PC-3 (cell line): Measurements from ENCODE around the gene FZR1. TPM values are rescaled to one million over a fixed set of nuclear protein-coding genes. Genes with fewer than 3 reads are reported as not detected.

Source experiments
- ATAC-seq: fragments of 200-7000 bp; cut with Tn5 transposase; 2 replicates; pipeline ENCODE4 v1.9.1; 2020; ENCODE audit warnings: mild to moderate bottlenecking, moderate library complexity
- BruUV-seq: library from RNA; stranded (reverse); fragments of 400-500 nt; replicated peaks from 2 replicates; lab custom pipeline; 2021; lab: Mats Ljungman, UMichigan
- CTCF ChIA-PET: fragments of 300-600 bp; sonication (Branson Sonifier 250); formaldehyde crosslinking; loops from one replicate; lab custom pipeline; 2022; ENCODE audit warnings: antibody characterized with exemption; lab: Charles Lee
- POLR2A ChIA-PET: fragments of 300-600 bp; sonication (Branson Sonifier 250); formaldehyde crosslinking; loops from one replicate; lab custom pipeline; 2022; ENCODE audit warnings: antibody characterized with exemption; ENCODE audit not compliant: unreplicated experiment; lab: Charles Lee
- DNase-seq: peaks from one replicate; pipeline ENCODE4 v3.0.0-alpha.2; 2015
- H2AFZ ChIP-seq: fragments of 300-600 bp; sonication (generic); 2 replicates; pipeline ENCODE4 v1.6.0; 2016; ENCODE audit warnings: antibody characterized with exemption, low read length
- H3F3A ChIP-seq: fragments of 300-600 bp; sonication (generic); one replicate; pipeline ENCODE4 v1.6.0; 2017; ENCODE audit warnings: antibody characterized with exemption, low read length, control low read depth, mild to moderate bottlenecking; ENCODE audit not compliant: unreplicated experiment
- H3K27ac ChIP-seq: fragments of 300-600 bp; sonication (generic); 2 replicates; pipeline ENCODE4 v1.5.1; 2016; ENCODE audit warnings: mild to moderate bottlenecking, low read length
- H3K27me3 ChIP-seq: fragments of 300-600 bp; sonication (generic); 2 replicates; pipeline ENCODE4 v1.6.1; 2016; ENCODE audit warnings: low read length, mixed read lengths
- H3K36me3 ChIP-seq: fragments of 300-600 bp; sonication (generic); 2 replicates; pipeline ENCODE4 v1.6.1; 2016; ENCODE audit warnings: low read depth, mixed run types, low read length, mixed read lengths
- H3K4me1 ChIP-seq: fragments of 300-600 bp; sonication (generic); 2 replicates; pipeline ENCODE4 v1.5.1; 2016; ENCODE audit warnings: low read length; ENCODE audit not compliant: insufficient read depth
- H3K4me2 ChIP-seq: fragments of 300-600 bp; sonication (generic); 2 replicates; pipeline ENCODE4 v1.6.0; 2016; ENCODE audit warnings: low read length
- H3K4me3 ChIP-seq: fragments of 300-600 bp; sonication (generic); 2 replicates; pipeline ENCODE4 v1.5.1; 2016; ENCODE audit warnings: mild to moderate bottlenecking, low read length, mixed read lengths
- H3K79me2 ChIP-seq: fragments of 300-600 bp; sonication (generic); 2 replicates; pipeline ENCODE4 v1.6.1; 2017; ENCODE audit warnings: low read length, mixed read lengths
- H3K9ac ChIP-seq: fragments of 300-600 bp; sonication (generic); 2 replicates; pipeline ENCODE4 v1.6.0; 2016; ENCODE audit warnings: mild to moderate bottlenecking, low read length
- H3K9me2 ChIP-seq: fragments of 300-600 bp; sonication (generic); replicated peaks from 2 replicates; pipeline ENCODE4 v1.6.1; 2016; ENCODE audit warnings: mixed run types, low read length, mixed read lengths
- H3K9me3 ChIP-seq: fragments of 300-600 bp; sonication (generic); 2 replicates; pipeline ENCODE4 v1.6.1; 2016; ENCODE audit warnings: low read length, mixed read lengths
- H4K20me1 ChIP-seq: fragments of 300-600 bp; sonication (generic); 2 replicates; pipeline ENCODE4 v1.6.1; 2016; ENCODE audit warnings: low read length, mixed read lengths
- EZH2 ChIP-seq: fragments of 300-600 bp; sonication (generic); IDR thresholded peaks from one replicate; pipeline ENCODE4 v1.6.1; 2017; ENCODE audit warnings: antibody characterized with exemption, mild to moderate bottlenecking, low read length; ENCODE audit not compliant: unreplicated experiment
- EZH2phosphoT487 ChIP-seq: fragments of 300-600 bp; sonication (generic); IDR thresholded peaks from 2 replicates; pipeline ENCODE4 v1.6.1; 2018; ENCODE audit warnings: mild to moderate bottlenecking, antibody characterized with exemption, low read length, borderline replicate concordance
- intact Hi-C: fragments of 100-400 bp; cut with micrococcal nuclease; formaldehyde crosslinking; loops from 2 replicates; pipeline ENCODE4 v1.9.0; 2023
- total RNA-seq: library from RNA; depleted of rRNA; stranded (reverse); fragments of >200 nt; gene quantifications from 2 replicates; pipeline ENCODE4 v1.2.3, GENCODE V29; 2014
- TF ChIP-seq, protein P1 (sequence below): fragments of 300-600 bp; sonication (generic); conservative IDR thresholded peaks from 2 replicates; pipeline ENCODE4 v1.5.1; 2017; ENCODE audit warnings: antibody characterized with exemption, low read depth, mild to moderate bottlenecking, low read length

The FZR1 gene
- total RNA-seq, 1 experiment from 2014 or later: 53.6 TPM

DNA sequence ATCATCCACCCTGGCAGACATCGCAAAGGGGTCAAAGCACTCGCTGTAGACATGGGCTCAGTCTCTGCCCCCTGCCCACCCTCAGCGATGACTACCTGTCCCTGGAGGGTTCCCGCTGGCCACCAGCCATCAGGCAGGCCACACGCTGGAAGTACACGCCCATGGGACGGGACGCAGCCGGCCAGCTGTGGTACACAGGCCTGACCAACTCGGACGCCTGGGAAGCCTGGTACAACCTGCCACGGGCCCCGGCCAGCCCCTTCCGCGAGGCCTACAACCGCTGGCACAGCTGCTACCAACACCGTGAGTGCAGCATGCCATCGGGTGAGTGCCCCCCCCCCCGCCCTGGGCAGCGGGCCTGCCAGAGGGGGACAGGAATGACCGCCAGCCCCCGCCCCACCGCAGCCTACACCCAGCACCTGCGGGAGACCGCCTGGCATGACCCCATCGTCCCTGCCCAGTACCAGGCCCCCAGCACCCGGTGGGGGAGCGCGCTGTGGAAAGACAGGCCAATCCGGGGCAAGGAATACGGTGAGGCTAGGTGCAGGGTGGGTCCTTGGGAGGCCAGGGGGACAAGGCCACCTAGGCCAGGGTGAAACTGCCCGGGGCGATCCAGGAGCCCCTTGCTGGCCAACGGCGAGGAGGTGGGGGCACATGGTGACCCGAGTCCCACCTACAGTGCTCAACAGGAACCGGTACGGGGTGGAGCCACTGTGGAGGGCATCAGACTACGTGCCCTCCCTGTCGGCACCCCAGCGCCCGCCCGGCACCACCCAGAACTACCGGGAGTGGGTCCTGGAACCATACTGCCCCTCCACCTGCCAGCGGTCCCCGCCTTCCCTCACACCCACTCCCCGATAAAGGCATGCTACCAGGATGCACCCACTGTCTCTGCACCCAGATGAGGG, 37.3 kb downstream of the FZR1 start:
- Histone ChIP-seq H3K36me3 (0 out of 2 replicates have a peak, but pooled peaks cover 6% of the 10 kb centered on the region), H2AFZ (no peak overlapping the region), H3K27me3 (no peaks in the 10 kb centered on the region), H3K9me2 (no peaks in the 10 kb centered on the region), H3K79me2 (no peaks in the 10 kb centered on the region), H3F3A (no peaks in the 10 kb centered on the region), H3K4me3 (no peak overlapping the region), H3K9ac (no peak overlapping the region), H3K9me3 (no peaks in the 10 kb centered on the region), H3K4me2 (no peak overlapping the region), H4K20me1 (no peaks in the 10 kb centered on the region), H3K27ac (no peak overlapping the region), H3K4me1 (no peaks in the 10 kb centered on the region)
- TF ChIP-seq, protein P1, sequence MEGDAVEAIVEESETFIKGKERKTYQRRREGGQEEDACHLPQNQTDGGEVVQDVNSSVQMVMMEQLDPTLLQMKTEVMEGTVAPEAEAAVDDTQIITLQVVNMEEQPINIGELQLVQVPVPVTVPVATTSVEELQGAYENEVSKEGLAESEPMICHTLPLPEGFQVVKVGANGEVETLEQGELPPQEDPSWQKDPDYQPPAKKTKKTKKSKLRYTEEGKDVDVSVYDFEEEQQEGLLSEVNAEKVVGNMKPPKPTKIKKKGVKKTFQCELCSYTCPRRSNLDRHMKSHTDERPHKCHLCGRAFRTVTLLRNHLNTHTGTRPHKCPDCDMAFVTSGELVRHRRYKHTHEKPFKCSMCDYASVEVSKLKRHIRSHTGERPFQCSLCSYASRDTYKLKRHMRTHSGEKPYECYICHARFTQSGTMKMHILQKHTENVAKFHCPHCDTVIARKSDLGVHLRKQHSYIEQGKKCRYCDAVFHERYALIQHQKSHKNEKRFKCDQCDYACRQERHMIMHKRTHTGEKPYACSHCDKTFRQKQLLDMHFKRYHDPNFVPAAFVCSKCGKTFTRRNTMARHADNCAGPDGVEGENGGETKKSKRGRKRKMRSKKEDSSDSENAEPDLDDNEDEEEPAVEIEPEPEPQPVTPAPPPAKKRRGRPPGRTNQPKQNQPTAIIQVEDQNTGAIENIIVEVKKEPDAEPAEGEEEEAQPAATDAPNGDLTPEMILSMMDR: no peak
- no peak for TF ChIP-seq EZH2
- TF ChIP-seq EZH2phosphoT487: no peak
- DNase-seq: no peak
- ChIA-PET POLR2A (no interaction called here), CTCF (no interaction called here)
- intact Hi-C loops: no loop called here
- BruUV-seq: no TSS peak
- ATAC-seq: no peak

DNA sequence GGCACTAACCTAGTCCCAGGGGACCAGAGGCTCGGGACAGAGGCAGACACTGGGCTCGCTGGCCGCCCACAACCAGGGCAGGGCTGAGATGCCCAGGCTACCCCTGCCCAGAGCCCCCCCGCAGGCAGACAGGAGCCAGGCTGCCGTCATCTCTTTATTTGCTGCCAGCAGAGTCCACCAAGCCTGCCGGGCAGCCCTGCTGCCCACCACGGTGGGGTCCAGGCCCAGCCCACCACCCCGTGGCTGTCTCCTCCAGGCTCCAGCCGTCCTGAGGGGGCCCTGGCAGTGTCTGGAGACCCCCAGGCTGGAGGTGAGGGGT, 37.9 kb downstream of the FZR1 start:
- Histone ChIP-seq H2AFZ (no peak overlapping the region), H3K4me3 (no peak overlapping the region), H4K20me1 (no peaks in the 10 kb centered on the region), H3K79me2 (no peaks in the 10 kb centered on the region), H3K4me2 (no peak overlapping the region), H3K27ac (no peak overlapping the region), H3K27me3 (no peaks in the 10 kb centered on the region), H3F3A (no peaks in the 10 kb centered on the region), H3K36me3 (0 out of 2 replicates have a peak, but pooled peaks cover 6% of the 10 kb centered on the region), H3K9ac (no peak overlapping the region), H3K9me2 (no peaks in the 10 kb centered on the region), H3K4me1 (no peaks in the 10 kb centered on the region), H3K9me3 (no peaks in the 10 kb centered on the region)
- intact Hi-C loops: no loop called here
- no peak for DNase-seq
- CTCF ChIA-PET: no interaction called here
- POLR2A ChIA-PET: no interaction called here
- TF ChIP-seq EZH2 (no peak), EZH2phosphoT487 (no peak)
- TF ChIP-seq, protein P1: no peak
- no TSS peak for BruUV-seq
- no peak for ATAC-seq
